Right lobe of liver (tissue), 6 donors: ENCODE data around the gene UBQLNL. TPM values are rescaled to one million over a fixed set of nuclear protein-coding genes. Genes with fewer than 3 reads are reported as not detected.

Source experiments
- ATAC-seq, 4 donors: fragments of 200-7000 bp; cut with Tn5 transposase; one replicate each; pipeline ENCODE4 v1.9.1; 2020; ENCODE audit warnings: mild to moderate bottlenecking in 4 of 4, moderate library complexity in 4 of 4
- DNase-seq, 3 donors: peaks; one replicate each; pipeline ENCODE4 v3.0.0-alpha.2; 2020
- H3K27ac ChIP-seq, 3 donors: fragments of 200-600 bp; one replicate each; pipeline ENCODE4 v1.8.0; 2022
- H3K27me3 ChIP-seq, 2 donors: fragments of 200-600 bp; one replicate each; pipeline ENCODE4 v1.8.0; 2022
- H3K36me3 ChIP-seq, 4 donors: fragments of 200-600 bp; sonication (generic) in 1 of 4; one replicate each; pipeline versions ENCODE4 v1.5.1 to v1.8.0; 2017 to 2022; ENCODE audit warnings: control low read depth in 1 of 4
- H3K4me1 ChIP-seq, 4 donors: fragments of 200-600 bp; sonication (generic) in 1 of 4; one replicate each; pipeline versions ENCODE4 v1.5.1 to v1.8.0; 2017 to 2022; ENCODE audit warnings: control low read depth in 1 of 4
- H3K4me3 ChIP-seq, 3 donors: fragments of 200-600 bp; one replicate each; pipeline ENCODE4 v1.8.0; 2022
- H3K9me3 ChIP-seq, 4 donors: fragments of 200-600 bp; sonication (generic) in 1 of 4; one replicate each; pipeline versions ENCODE4 v1.5.1 to v1.8.0; 2017 to 2022; ENCODE audit warnings: control low read depth in 1 of 4
- POLR2A ChIP-seq: fragments of 450-650 bp; IDR thresholded peaks from one replicate; pipeline ENCODE4 v1.6.1; 2017; ENCODE audit warnings: antibody characterized with exemption, mild to moderate bottlenecking
- WGBS: methylation state at CpG from one replicate; pipeline ENCODE4 v1.1.6; 2018; ENCODE audit warnings: low coverage, low lambda C conversion rate; ENCODE audit not compliant: insufficient coverage; ENCODE audit errors: missing lambda C conversion rate; 5-methylcytosine and 5-hydroxymethylcytosine counted together
- intact Hi-C, 2 donors: fragments of 100-400 bp; cut with DNase I; formaldehyde crosslinking; loops; one replicate each; pipeline versions ENCODE4 v1.11.2 to v1.14.1; 2022
- total RNA-seq, 6 experiments: library from RNA; depleted of rRNA in 2 of 6; stranded (reverse); fragments of >200 nt in 2 of 6; fragmentation: NEBNext Ultra II Directional in 3 of 6; extraction: Animal tissue kit (Norgen Biotek cat#: 25700) in 3 of 6; gene quantifications; one replicate each; pipeline versions ENCODE4 v1.1.0 to v1.2.4, GENCODE V29; 2016 to 2023
- TF ChIP-seq, protein P1 (sequence below), 4 donors: fragments of 200-600 bp in 3 of 4; fragments of 450-650 bp in 1 of 4; IDR thresholded peaks; one replicate each; pipeline versions ENCODE4 v1.5.1 to v1.8.0; 2016 to 2022; ENCODE audit warnings: antibody characterized with exemption in 4 of 4, mild to moderate bottlenecking in 2 of 4
- donor health status: DM: no; HTN: yes; CAD: no.
- donor health status: DM: no; HTN: no; CAD: no.
- donor health status: DM: no; HTN: no; CAD: no.
- donor health status: DM: no; HTN: yes; CAD: no.
- donor health status: DM: no; HTN: yes; CAD: no.

The UBQLNL gene
- total RNA-seq, 6 experiments from 2014 or later = 0.11 to 0.32 (median 0.21) TPM; not detected in 2

DNA sequence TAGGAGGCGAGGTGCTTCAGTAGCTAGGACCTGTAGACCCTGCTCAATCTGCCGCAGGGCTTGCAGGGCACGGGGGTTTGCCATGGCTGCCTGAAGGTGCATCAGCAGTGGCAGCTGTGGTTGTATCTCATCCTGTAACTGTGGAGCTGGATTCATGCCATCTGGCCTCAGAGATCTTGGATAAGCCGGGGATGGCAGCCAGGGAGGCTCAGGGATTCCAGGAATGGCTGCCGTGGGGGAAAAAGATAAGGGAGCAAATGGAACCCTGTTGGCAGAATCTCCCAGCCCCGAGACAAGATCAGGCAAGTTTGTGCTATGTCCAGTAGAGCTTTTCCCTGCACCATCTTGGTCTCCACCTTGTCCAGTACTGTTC is 8.6 kb downstream of the UBQLNL start:
- Histone ChIP-seq H3K36me3 (no peaks in the 10 kb centered on the region), H3K4me1 (no peaks in the 10 kb centered on the region), H3K27me3 (no peaks in the 10 kb centered on the region), H3K9me3 (no peaks in the 10 kb centered on the region), H3K4me3 (no peak overlapping the region), H3K27ac (no peak overlapping the region)
- ATAC-seq (no peak), DNase-seq (no peak)
- TF ChIP-seq, protein P1, sequence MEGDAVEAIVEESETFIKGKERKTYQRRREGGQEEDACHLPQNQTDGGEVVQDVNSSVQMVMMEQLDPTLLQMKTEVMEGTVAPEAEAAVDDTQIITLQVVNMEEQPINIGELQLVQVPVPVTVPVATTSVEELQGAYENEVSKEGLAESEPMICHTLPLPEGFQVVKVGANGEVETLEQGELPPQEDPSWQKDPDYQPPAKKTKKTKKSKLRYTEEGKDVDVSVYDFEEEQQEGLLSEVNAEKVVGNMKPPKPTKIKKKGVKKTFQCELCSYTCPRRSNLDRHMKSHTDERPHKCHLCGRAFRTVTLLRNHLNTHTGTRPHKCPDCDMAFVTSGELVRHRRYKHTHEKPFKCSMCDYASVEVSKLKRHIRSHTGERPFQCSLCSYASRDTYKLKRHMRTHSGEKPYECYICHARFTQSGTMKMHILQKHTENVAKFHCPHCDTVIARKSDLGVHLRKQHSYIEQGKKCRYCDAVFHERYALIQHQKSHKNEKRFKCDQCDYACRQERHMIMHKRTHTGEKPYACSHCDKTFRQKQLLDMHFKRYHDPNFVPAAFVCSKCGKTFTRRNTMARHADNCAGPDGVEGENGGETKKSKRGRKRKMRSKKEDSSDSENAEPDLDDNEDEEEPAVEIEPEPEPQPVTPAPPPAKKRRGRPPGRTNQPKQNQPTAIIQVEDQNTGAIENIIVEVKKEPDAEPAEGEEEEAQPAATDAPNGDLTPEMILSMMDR (IDR thresholded peaks at IDR 0.05) = no peak
- intact Hi-C loops = no loop called here
- WGBS = 36% methylated on average over 3 of the region's 6 CpGs

DNA sequence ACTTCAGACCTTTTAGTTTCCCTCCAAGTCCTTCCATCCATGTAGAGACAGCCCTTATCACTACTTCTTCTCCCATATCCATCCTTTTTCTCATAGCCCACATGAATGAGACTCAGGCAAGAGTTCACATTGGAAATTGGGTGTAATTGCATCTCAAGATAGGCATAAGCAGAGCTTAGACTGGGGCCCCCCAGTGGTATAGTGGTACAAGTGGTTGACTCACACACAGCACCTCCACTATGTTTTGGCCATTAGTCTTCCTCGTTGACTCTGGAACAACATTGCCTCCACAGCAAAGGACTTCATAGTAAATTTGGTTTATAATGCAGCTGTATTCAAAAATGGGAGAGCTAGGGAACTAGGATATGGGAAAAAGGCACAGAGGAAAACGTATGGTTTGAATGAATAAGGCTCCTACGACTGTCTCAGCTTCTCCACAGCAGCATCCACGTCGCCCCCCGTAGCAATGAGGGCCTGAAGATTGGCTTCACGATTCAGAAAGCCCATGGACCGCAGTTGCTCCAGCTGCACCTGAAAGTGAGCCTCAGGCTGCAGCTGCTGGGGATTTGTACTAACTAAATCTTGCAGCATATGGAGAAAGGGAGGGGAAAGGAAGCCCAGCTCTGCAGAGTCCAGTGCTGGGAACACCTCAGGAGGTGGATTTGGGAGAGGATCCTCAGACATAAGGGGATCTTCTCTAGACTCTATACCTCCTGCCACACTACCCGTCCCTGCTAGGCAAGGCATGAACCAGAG is 9.1 kb downstream of the UBQLNL start:
- DNase-seq (no peak), ATAC-seq (no peak)
- H3K27ac ChIP-seq = no peak overlapping the region
- H3K4me1 ChIP-seq = no peaks in the 10 kb centered on the region
- H3K27me3 ChIP-seq = no peaks in the 10 kb centered on the region
- TF ChIP-seq POLR2A = no peak
- TF ChIP-seq, protein P1 (IDR thresholded peaks at IDR 0.05) = no peak
- 69% methylated on average over 8 of the region's 9 CpGs for WGBS
- no peaks in the 10 kb centered on the region for H3K9me3 ChIP-seq
- H3K36me3 ChIP-seq = no peaks in the 10 kb centered on the region
- H3K4me3 ChIP-seq = no peak overlapping the region
- intact Hi-C loops = no loop called here

DNA sequence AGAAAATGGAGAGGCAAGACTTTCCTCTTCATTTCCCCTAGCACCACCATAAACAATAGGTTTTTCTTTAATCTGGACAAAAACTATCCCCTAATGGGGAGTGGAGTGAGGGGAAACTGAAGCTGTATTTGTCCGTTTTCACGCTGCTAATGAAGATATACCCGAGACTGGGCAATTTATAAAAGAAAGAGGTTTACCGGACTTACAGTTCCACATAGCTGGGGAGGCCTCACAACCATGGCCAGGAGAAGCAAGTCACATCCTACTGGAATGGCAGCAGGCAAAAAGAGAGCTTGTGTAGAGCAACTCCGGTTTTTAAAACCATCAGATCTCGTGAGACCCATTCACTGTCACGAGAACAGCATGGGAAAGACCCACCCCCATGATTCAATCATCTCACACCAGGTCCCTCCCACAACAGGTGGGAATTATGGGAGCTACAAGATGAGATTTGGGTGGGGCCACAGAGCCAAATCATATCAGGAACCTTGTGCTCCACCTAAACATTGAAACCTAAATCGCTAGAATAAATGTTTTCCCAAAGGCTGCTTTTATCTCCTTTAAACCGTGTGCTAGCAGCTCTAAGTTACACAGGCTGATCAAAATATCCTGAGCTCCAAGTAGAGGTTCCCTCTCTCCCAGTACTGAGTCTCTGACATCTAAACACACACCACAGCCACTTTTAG is 11.0 kb downstream of the UBQLNL start:
- H3K27ac ChIP-seq = no peak overlapping the region
- H3K4me1 ChIP-seq = no peaks in the 10 kb centered on the region
- no peak for ATAC-seq
- H3K9me3 ChIP-seq = no peaks in the 10 kb centered on the region
- WGBS = 83% methylated on average over 7 of the region's 9 CpGs
- H3K36me3 ChIP-seq = no peaks in the 10 kb centered on the region
- H3K4me3 ChIP-seq = no peak overlapping the region
- no peaks in the 10 kb centered on the region for H3K27me3 ChIP-seq
- TF ChIP-seq, protein P1 (IDR thresholded peaks at IDR 0.05) = no peak
- TF ChIP-seq POLR2A = no peak
- intact Hi-C loops = no loop called here
- DNase-seq = no peak

DNA sequence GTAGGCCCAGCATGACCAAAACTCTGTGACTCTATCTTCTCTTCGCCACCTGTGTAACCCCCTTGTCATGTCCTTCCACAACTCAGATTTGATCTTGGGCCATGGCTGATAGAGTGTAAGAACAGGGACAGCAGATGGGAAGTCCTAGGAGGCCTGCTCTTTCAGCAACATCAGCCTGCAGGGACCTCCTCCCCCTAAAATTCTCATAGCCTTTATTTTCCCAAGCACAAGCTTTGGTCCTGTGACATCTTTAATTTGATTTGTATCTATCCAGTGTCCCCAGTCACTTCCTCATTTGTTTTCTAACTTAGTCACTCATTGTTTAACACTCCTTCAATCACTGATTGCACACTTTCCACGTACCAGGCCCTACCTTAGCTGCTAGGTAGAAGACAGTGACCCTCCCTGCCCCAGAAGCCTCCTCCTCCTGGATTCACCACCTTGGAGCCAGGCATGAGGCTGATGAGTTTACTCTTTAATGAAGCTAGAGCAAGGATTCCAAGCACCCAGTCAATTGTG is 12.0 kb downstream of the UBQLNL start:
- Histone ChIP-seq H3K4me3 (no peak overlapping the region), H3K9me3 (no peaks in the 10 kb centered on the region), H3K4me1 (no peaks in the 10 kb centered on the region), H3K27ac (no peak overlapping the region), H3K27me3 (no peaks in the 10 kb centered on the region), H3K36me3 (no peaks in the 10 kb centered on the region)
- ATAC-seq = no peak
- WGBS = 82% methylated on average over 2 of the region's 2 CpGs
- intact Hi-C loops = no loop called here
- TF ChIP-seq POLR2A = no peak
- TF ChIP-seq, protein P1 (IDR thresholded peaks at IDR 0.05) = no peak
- DNase-seq = no peak
